PC-3 (cell line): ENCODE data around the gene SKAP1. TPM values are rescaled to one million over a fixed set of nuclear protein-coding genes. Genes with fewer than 3 reads are reported as not detected.
"Not testable (repeated sequence)": the region's sequence is repeated elsewhere in the genome, so short reads cannot be mapped to it uniquely, and the experiment has no call there.

Experiments
- ATAC-seq: fragments of 200-7000 bp; cut with Tn5 transposase; 2 replicates; pipeline ENCODE4 v1.9.1; 2020; ENCODE audit warnings: mild to moderate bottlenecking, moderate library complexity
- BruUV-seq: library from RNA; stranded (reverse); fragments of 400-500 nt; replicated peaks from 2 replicates; lab custom pipeline; 2021; lab: Mats Ljungman, UMichigan
- CTCF ChIA-PET: fragments of 300-600 bp; sonication (Branson Sonifier 250); formaldehyde crosslinking; loops from one replicate; lab custom pipeline; 2022; ENCODE audit warnings: antibody characterized with exemption; lab: Charles Lee
- POLR2A ChIA-PET: fragments of 300-600 bp; sonication (Branson Sonifier 250); formaldehyde crosslinking; loops from one replicate; lab custom pipeline; 2022; ENCODE audit warnings: antibody characterized with exemption; ENCODE audit not compliant: unreplicated experiment; lab: Charles Lee
- DNase-seq: peaks from one replicate; pipeline ENCODE4 v3.0.0-alpha.2; 2015
- H2AFZ ChIP-seq: fragments of 300-600 bp; sonication (generic); 2 replicates; pipeline ENCODE4 v1.6.0; 2016; ENCODE audit warnings: antibody characterized with exemption, low read length
- H3F3A ChIP-seq: fragments of 300-600 bp; sonication (generic); one replicate; pipeline ENCODE4 v1.6.0; 2017; ENCODE audit warnings: antibody characterized with exemption, low read length, control low read depth, mild to moderate bottlenecking; ENCODE audit not compliant: unreplicated experiment
- H3K27ac ChIP-seq: fragments of 300-600 bp; sonication (generic); 2 replicates; pipeline ENCODE4 v1.5.1; 2016; ENCODE audit warnings: mild to moderate bottlenecking, low read length
- H3K27me3 ChIP-seq: fragments of 300-600 bp; sonication (generic); 2 replicates; pipeline ENCODE4 v1.6.1; 2016; ENCODE audit warnings: low read length, mixed read lengths
- H3K36me3 ChIP-seq: fragments of 300-600 bp; sonication (generic); 2 replicates; pipeline ENCODE4 v1.6.1; 2016; ENCODE audit warnings: low read depth, mixed run types, low read length, mixed read lengths
- H3K4me1 ChIP-seq: fragments of 300-600 bp; sonication (generic); 2 replicates; pipeline ENCODE4 v1.5.1; 2016; ENCODE audit warnings: low read length; ENCODE audit not compliant: insufficient read depth
- H3K4me2 ChIP-seq: fragments of 300-600 bp; sonication (generic); 2 replicates; pipeline ENCODE4 v1.6.0; 2016; ENCODE audit warnings: low read length
- H3K4me3 ChIP-seq: fragments of 300-600 bp; sonication (generic); 2 replicates; pipeline ENCODE4 v1.5.1; 2016; ENCODE audit warnings: mild to moderate bottlenecking, low read length, mixed read lengths
- H3K79me2 ChIP-seq: fragments of 300-600 bp; sonication (generic); 2 replicates; pipeline ENCODE4 v1.6.1; 2017; ENCODE audit warnings: low read length, mixed read lengths
- H3K9ac ChIP-seq: fragments of 300-600 bp; sonication (generic); 2 replicates; pipeline ENCODE4 v1.6.0; 2016; ENCODE audit warnings: mild to moderate bottlenecking, low read length
- H3K9me2 ChIP-seq: fragments of 300-600 bp; sonication (generic); replicated peaks from 2 replicates; pipeline ENCODE4 v1.6.1; 2016; ENCODE audit warnings: mixed run types, low read length, mixed read lengths
- H3K9me3 ChIP-seq: fragments of 300-600 bp; sonication (generic); 2 replicates; pipeline ENCODE4 v1.6.1; 2016; ENCODE audit warnings: low read length, mixed read lengths
- H4K20me1 ChIP-seq: fragments of 300-600 bp; sonication (generic); 2 replicates; pipeline ENCODE4 v1.6.1; 2016; ENCODE audit warnings: low read length, mixed read lengths
- EZH2 ChIP-seq: fragments of 300-600 bp; sonication (generic); IDR thresholded peaks from one replicate; pipeline ENCODE4 v1.6.1; 2017; ENCODE audit warnings: antibody characterized with exemption, mild to moderate bottlenecking, low read length; ENCODE audit not compliant: unreplicated experiment
- EZH2phosphoT487 ChIP-seq: fragments of 300-600 bp; sonication (generic); IDR thresholded peaks from 2 replicates; pipeline ENCODE4 v1.6.1; 2018; ENCODE audit warnings: mild to moderate bottlenecking, antibody characterized with exemption, low read length, borderline replicate concordance
- intact Hi-C: fragments of 100-400 bp; cut with micrococcal nuclease; formaldehyde crosslinking; loops from 2 replicates; pipeline ENCODE4 v1.9.0; 2023
- total RNA-seq: library from RNA; depleted of rRNA; stranded (reverse); fragments of >200 nt; gene quantifications from 2 replicates; pipeline ENCODE4 v1.2.3, GENCODE V29; 2014
- TF ChIP-seq, protein P1 (sequence below): fragments of 300-600 bp; sonication (generic); conservative IDR thresholded peaks from 2 replicates; pipeline ENCODE4 v1.5.1; 2017; ENCODE audit warnings: antibody characterized with exemption, low read depth, mild to moderate bottlenecking, low read length

The SKAP1 gene
- total RNA-seq, 1 experiment from 2014 or later: not detected

DNA sequence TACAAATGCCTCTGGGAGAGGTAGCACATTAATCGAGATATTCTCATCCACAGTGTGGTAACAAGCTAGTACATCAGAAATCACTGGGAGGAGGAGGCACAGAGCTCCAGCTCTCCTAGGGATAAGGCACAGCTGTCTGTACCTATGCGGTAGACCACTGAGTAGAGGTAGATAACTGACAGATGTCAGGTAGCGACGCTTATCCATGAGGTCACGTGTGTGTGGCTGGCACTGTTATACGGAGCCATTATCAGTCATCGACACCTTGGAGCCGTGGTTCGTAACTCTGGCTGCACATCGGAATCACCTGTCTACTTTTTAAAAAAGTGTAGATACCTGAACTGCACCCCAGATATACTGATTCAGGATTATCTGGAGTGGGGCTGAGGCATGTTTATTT, 220.0 kb downstream of the SKAP1 start:
- ATAC-seq (no peak), DNase-seq (no peak)
- Histone ChIP-seq H3K27me3 (no peaks in the 10 kb centered on the region), H3K4me3 (no peak overlapping the region), H3K9me2 (no peaks in the 10 kb centered on the region), H3F3A (no peaks in the 10 kb centered on the region), H3K27ac (no peak overlapping the region), H3K9me3 (no peaks in the 10 kb centered on the region), H3K9ac (no peak overlapping the region), H3K4me2 (no peak overlapping the region), H2AFZ (no peak overlapping the region), H3K79me2 (no peaks in the 10 kb centered on the region), H4K20me1 (no peaks in the 10 kb centered on the region), H3K36me3 (no peaks in the 10 kb centered on the region), H3K4me1 (no peaks in the 10 kb centered on the region)
- intact Hi-C loops: no loop called here
- no TSS peak for BruUV-seq
- ChIA-PET CTCF (no interaction called here), POLR2A (no interaction called here)
- TF ChIP-seq EZH2 (no peak), EZH2phosphoT487 (no peak)
- TF ChIP-seq, protein P1, sequence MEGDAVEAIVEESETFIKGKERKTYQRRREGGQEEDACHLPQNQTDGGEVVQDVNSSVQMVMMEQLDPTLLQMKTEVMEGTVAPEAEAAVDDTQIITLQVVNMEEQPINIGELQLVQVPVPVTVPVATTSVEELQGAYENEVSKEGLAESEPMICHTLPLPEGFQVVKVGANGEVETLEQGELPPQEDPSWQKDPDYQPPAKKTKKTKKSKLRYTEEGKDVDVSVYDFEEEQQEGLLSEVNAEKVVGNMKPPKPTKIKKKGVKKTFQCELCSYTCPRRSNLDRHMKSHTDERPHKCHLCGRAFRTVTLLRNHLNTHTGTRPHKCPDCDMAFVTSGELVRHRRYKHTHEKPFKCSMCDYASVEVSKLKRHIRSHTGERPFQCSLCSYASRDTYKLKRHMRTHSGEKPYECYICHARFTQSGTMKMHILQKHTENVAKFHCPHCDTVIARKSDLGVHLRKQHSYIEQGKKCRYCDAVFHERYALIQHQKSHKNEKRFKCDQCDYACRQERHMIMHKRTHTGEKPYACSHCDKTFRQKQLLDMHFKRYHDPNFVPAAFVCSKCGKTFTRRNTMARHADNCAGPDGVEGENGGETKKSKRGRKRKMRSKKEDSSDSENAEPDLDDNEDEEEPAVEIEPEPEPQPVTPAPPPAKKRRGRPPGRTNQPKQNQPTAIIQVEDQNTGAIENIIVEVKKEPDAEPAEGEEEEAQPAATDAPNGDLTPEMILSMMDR: no peak

DNA sequence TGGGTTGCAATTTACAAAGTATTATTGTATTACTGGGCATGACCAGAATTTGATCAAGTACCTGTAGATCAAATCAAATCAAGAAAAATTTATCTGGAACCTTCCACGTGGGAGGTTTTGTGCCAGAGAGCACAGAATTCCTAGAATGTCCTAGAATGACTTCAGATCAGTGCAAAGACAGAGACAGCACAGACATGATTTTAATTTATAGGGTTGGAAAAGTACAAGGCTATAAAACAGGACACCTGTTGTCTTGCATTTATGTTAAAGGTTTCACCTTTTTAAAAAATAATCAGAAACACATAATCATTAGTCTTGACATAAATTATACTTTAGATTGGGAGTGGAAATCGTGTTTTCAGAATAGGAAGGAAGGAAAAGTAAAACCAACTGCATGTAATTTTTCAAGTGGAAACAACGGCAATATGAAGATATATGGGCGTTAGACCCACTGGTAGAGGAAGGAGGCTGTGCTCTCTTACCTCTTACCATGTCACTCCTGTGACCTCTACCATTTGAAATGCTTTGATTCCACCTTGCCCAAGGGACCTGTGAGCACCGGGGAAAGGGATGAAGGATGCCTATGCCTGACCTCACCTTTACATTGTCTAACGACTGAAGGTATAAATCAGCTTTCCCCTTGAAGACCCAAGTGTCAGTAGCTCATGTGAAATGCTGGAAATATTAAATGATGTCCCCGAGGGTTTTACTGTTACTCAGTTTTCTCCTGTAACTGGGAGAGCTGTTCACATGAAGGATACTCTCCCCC, 222.1 kb downstream of the SKAP1 start:
- Histone ChIP-seq H3K36me3 (no peaks in the 10 kb centered on the region), H3K27ac (no peak overlapping the region), H3K4me2 (no peak overlapping the region), H3K79me2 (no peaks in the 10 kb centered on the region), H3F3A (no peaks in the 10 kb centered on the region), H3K4me1 (no peaks in the 10 kb centered on the region), H3K27me3 (no peaks in the 10 kb centered on the region), H2AFZ (no peak overlapping the region), H3K4me3 (no peak overlapping the region), H3K9ac (no peak overlapping the region), H3K9me3 (no peaks in the 10 kb centered on the region), H3K9me2 (no peaks in the 10 kb centered on the region), H4K20me1 (no peaks in the 10 kb centered on the region)
- CTCF ChIA-PET: no interaction called here
- TF ChIP-seq EZH2: no peak
- no peak for TF ChIP-seq EZH2phosphoT487
- TF ChIP-seq, protein P1: no peak
- DNase-seq (no peak), ATAC-seq (no peak)
- no TSS peak for BruUV-seq
- intact Hi-C loops: no loop called here
- POLR2A ChIA-PET: no interaction called here

DNA sequence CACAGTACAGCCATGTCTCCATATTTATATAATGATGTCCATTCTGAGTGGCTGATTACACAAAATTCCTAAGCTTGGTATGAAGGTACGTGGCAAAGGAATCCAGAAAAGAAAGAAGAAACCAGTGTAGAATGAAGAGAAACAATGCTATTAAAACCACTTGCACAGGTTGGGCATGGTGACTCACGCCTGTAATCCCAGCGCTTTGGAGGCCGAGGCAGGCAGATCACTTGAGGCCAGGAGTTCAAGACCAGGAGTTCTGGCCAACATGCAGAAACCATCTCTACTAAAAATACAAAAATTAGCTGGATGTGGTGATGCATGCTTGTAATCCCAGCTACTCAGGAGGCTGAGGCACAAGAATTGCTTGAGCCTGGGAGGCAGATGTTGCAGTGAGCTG, 223.0 kb downstream of the SKAP1 start:
- not testable (repeated sequence) for H3K27ac ChIP-seq

More for the DNA sequence above, 223.0 kb downstream of the SKAP1 start:
- H2AFZ ChIP-seq, H4K20me1 ChIP-seq, H3K4me1 ChIP-seq, H3F3A ChIP-seq, H3K9ac ChIP-seq, ATAC-seq, POLR2A ChIA-PET, H3K4me2 ChIP-seq, BruUV-seq, intact Hi-C loops, H3K9me2 ChIP-seq, H3K9me3 ChIP-seq, H3K79me2 ChIP-seq, H3K36me3 ChIP-seq, H3K27me3 ChIP-seq, CTCF ChIA-PET, H3K4me3 ChIP-seq: not testable (repeated sequence)
- peak; percentile 57 for DNase-seq
